Upper lobe of right lung (tissue), 1 donor: ENCODE results near the gene EMILIN1. TPM values are rescaled to one million over a fixed set of nuclear protein-coding genes. Genes with fewer than 3 reads are reported as not detected.

Experiments
- ATAC-seq: fragments of 200-7000 bp; cut with Tn5 transposase; one replicate; pipeline ENCODE4 v1.9.1; 2020; ENCODE audit warnings: mild to moderate bottlenecking, moderate library complexity
- DNase-seq: peaks from one replicate; pipeline ENCODE4 v3.0.0-alpha.2; 2020
- H3K27ac ChIP-seq: fragments of 200-600 bp; one replicate; pipeline ENCODE4 v1.8.0; 2022
- H3K27me3 ChIP-seq: fragments of 200-600 bp; one replicate; pipeline ENCODE4 v1.8.0; 2022; ENCODE audit warnings: mild to moderate bottlenecking
- H3K36me3 ChIP-seq: fragments of 200-600 bp; one replicate; pipeline ENCODE4 v1.8.0; 2022
- H3K4me1 ChIP-seq: fragments of 200-600 bp; one replicate; pipeline ENCODE4 v1.8.0; 2022
- H3K4me3 ChIP-seq: fragments of 200-600 bp; one replicate; pipeline ENCODE4 v1.8.0; 2022; ENCODE audit warnings: mild to moderate bottlenecking
- H3K9me3 ChIP-seq: fragments of 200-600 bp; one replicate; pipeline ENCODE4 v1.8.0; 2022
- CTCF ChIP-seq: fragments of 200-600 bp; IDR thresholded peaks from one replicate; pipeline ENCODE4 v1.8.0; 2022; ENCODE audit warnings: antibody characterized with exemption
- intact Hi-C: fragments of 100-400 bp; cut with DNase I; formaldehyde crosslinking; loops from one replicate; pipeline ENCODE4 v1.11.0; 2022
- total RNA-seq: library from RNA; stranded (reverse); fragmentation: NEBNext Ultra II Directional; extraction: Animal tissue kit (Norgen Biotek cat#: 25700); gene quantifications from one replicate; pipeline ENCODE4 v1.2.1, GENCODE V29; 2021
- donor health status: DM: no; HTN: yes; CAD: no; lungs with severe emphysema.

The EMILIN1 gene
- total RNA-seq, 1 donor from 2014 or later: 84.6 TPM

- DNase-seq: no peak
- Histone ChIP-seq H3K4me3 (no peak overlapping the region), H3K27me3 (no peaks in the 10 kb centered on the region), H3K36me3 (peaks cover 44% of the 10 kb centered on the region), H3K4me1 (no peaks in the 10 kb centered on the region), H3K9me3 (no peaks in the 10 kb centered on the region), H3K27ac (no peak overlapping the region)
- no peak for TF ChIP-seq CTCF
- intact Hi-C loops: no loop called here
- ATAC-seq: no peak
Measured at GRCh38 chr2:27042159-27042661, 36.2 kb upstream of the EMILIN1 start.

- Histone ChIP-seq H3K27ac (no peak overlapping the region), H3K36me3 (peaks cover 35% of the 10 kb centered on the region), H3K9me3 (no peaks in the 10 kb centered on the region), H3K27me3 (no peaks in the 10 kb centered on the region), H3K4me1 (no peaks in the 10 kb centered on the region), H3K4me3 (no peak overlapping the region)
- DNase-seq (no peak), ATAC-seq (no peak)
- intact Hi-C loops: no loop called here
- no peak for TF ChIP-seq CTCF
Measured at GRCh38 chr2:27042985-27043634, 35.3 kb upstream of the EMILIN1 start.

GRCh38 chr2:27049422-27050280 is 28.8 kb upstream of the EMILIN1 start:
- peak overlapping the region; percentile 78 for H3K27ac ChIP-seq
- peak overlapping the region; percentile 85 for H3K4me3 ChIP-seq
- H3K27me3 ChIP-seq: no peaks in the 10 kb centered on the region
- ATAC-seq (peak; percentile 40), DNase-seq (peak; percentile 82)
- no peak for TF ChIP-seq CTCF
- peaks cover 15% of the 10 kb centered on the region for H3K36me3 ChIP-seq
- intact Hi-C loops: no loop called here
- peaks cover 13% of the 10 kb centered on the region for H3K4me1 ChIP-seq
- H3K9me3 ChIP-seq: no peaks in the 10 kb centered on the region

- Histone ChIP-seq H3K27me3 (no peaks in the 10 kb centered on the region), H3K9me3 (no peaks in the 10 kb centered on the region), H3K4me3 (peak overlapping the region; percentile 85), H3K36me3 (peaks cover 23% of the 10 kb centered on the region), H3K4me1 (peaks cover 13% of the 10 kb centered on the region), H3K27ac (peak overlapping the region; percentile 78)
- intact Hi-C loops: no loop called here
- peak; percentile 89 for DNase-seq
- peak; percentile 79 for ATAC-seq
- peak; percentile 46 for TF ChIP-seq CTCF
Measured at GRCh38 chr2:27050281-27050995, 28.0 kb upstream of the EMILIN1 start.

GRCh38 chr2:27050996-27051901 is 27.2 kb upstream of the EMILIN1 start, which contains the start of gene AGBL5:
Gene AGBL5 (plus strand): TSS chr2:27051668. CDS start chr2:27052959, 1,291 bp downstream.
- peaks cover 31% of the 10 kb centered on the region for H3K36me3 ChIP-seq
- no peak for TF ChIP-seq CTCF
- peak; percentile 97 for DNase-seq
- peaks cover 13% of the 10 kb centered on the region for H3K4me1 ChIP-seq
- H3K27ac ChIP-seq: peak within 1 kb of the TSS; percentile 78
- ATAC-seq: peak; percentile 89
- H3K27me3 ChIP-seq: no peaks in the 10 kb centered on the region
- H3K9me3 ChIP-seq: no peaks in the 10 kb centered on the region
- peak within 1 kb of the TSS; percentile 85 for H3K4me3 ChIP-seq
- intact Hi-C loops: no loop called here
